ENCODE results near the gene RGL1.

The RGL1 gene

GRCh38 chr1:183932412-183932811, 127.5 kb downstream of the RGL1 start:
- no peak for DNase-seq
- no peak for TF ChIP-seq POLR2A (IDR thresholded peaks at IDR 0.05; ENCODE audit: low read length)
- TF ChIP-seq GATA1 (IDR thresholded peaks at IDR 0.05; ENCODE audit: low read depth, low read length) = no peak

- TF ChIP-seq POLR2A (IDR thresholded peaks at IDR 0.05; ENCODE audit: low read length) (no peak), GATA1 (IDR thresholded peaks at IDR 0.05; ENCODE audit: low read depth, low read length) (no peak)
- DNase-seq = no peak
These were observed 128.7 kb downstream of the RGL1 start for GRCh38 chr1:183933528-183934179.

- TF ChIP-seq GATA1 (IDR thresholded peaks at IDR 0.05; ENCODE audit: low read depth, low read length) (no peak), POLR2A (IDR thresholded peaks at IDR 0.05; ENCODE audit: low read length) (no peak)
- DNase-seq = no peak
These were observed 129.4 kb downstream of the RGL1 start for GRCh38 chr1:183934314-183934713.

GRCh38 chr1:183936009-183936408, 131.1 kb downstream of the RGL1 start:
- TF ChIP-seq POLR2A (IDR thresholded peaks at IDR 0.05; ENCODE audit: low read length) (no peak), GATA1 (IDR thresholded peaks at IDR 0.05; ENCODE audit: low read depth, low read length) (no peak)

GRCh38 chr1:183936791-183937190, 131.9 kb downstream of the RGL1 start:
- TF ChIP-seq POLR2A (IDR thresholded peaks at IDR 0.05; ENCODE audit: low read length) (no peak), GATA1 (IDR thresholded peaks at IDR 0.05; ENCODE audit: low read depth, low read length) (no peak)
- no peak for DNase-seq

More at GRCh38 chr1:183936009-183936408, 131.1 kb downstream of the RGL1 start:
- no peak for DNase-seq

GRCh38 chr1:183937611-183938010, 132.7 kb downstream of the RGL1 start:
- DNase-seq = no peak
- TF ChIP-seq POLR2A (IDR thresholded peaks at IDR 0.05; ENCODE audit: low read length) = no peak
- no peak for TF ChIP-seq GATA1 (IDR thresholded peaks at IDR 0.05; ENCODE audit: low read depth, low read length)

GRCh38 chr1:183941001-183941400, 136.1 kb downstream of the RGL1 start:
- no peak for TF ChIP-seq GATA1 (IDR thresholded peaks at IDR 0.05; ENCODE audit: low read depth, low read length)
- TF ChIP-seq POLR2A (IDR thresholded peaks at IDR 0.05; ENCODE audit: low read length) = no peak

GRCh38 chr1:183942933-183943693, 138.2 kb downstream of the RGL1 start:
- TF ChIP-seq POLR2A (IDR thresholded peaks at IDR 0.05; ENCODE audit: low read length) (no peak), GATA1 (IDR thresholded peaks at IDR 0.05; ENCODE audit: low read depth, low read length) (no peak)
- peak in 1 of 2 experiments; percentile 3 for DNase-seq

More at GRCh38 chr1:183941001-183941400, 136.1 kb downstream of the RGL1 start:
- DNase-seq = no peak

GRCh38 chr1:183945428-183946319, 140.8 kb downstream of the RGL1 start:
- TF ChIP-seq POLR2A (IDR thresholded peaks at IDR 0.05; ENCODE audit: low read length) (no peak), GATA1 (IDR thresholded peaks at IDR 0.05; ENCODE audit: low read depth, low read length) (no peak)

GRCh38 chr1:183946320-183946613, 141.3 kb downstream of the RGL1 start:
- no peak for DNase-seq
- TF ChIP-seq GATA1 (IDR thresholded peaks at IDR 0.05; ENCODE audit: low read depth, low read length) (no peak), POLR2A (IDR thresholded peaks at IDR 0.05; ENCODE audit: low read length) (no peak)

More at GRCh38 chr1:183945428-183946319, 140.8 kb downstream of the RGL1 start:
- DNase-seq = no peak

- no peak for TF ChIP-seq POLR2A (IDR thresholded peaks at IDR 0.05; ENCODE audit: low read length)
- TF ChIP-seq GATA1 (IDR thresholded peaks at IDR 0.05; ENCODE audit: low read depth, low read length) = no peak
- DNase-seq = no peak
These were observed 143.1 kb downstream of the RGL1 start for GRCh38 chr1:183947988-183948387.

GRCh38 chr1:183952101-183952500, 147.2 kb downstream of the RGL1 start:
- DNase-seq = no peak
- TF ChIP-seq GATA1 (IDR thresholded peaks at IDR 0.05; ENCODE audit: low read depth, low read length) (no peak), POLR2A (IDR thresholded peaks at IDR 0.05; ENCODE audit: low read length) (no peak)

GRCh38 chr1:183953031-183953430, 148.1 kb downstream of the RGL1 start:
- no peak for TF ChIP-seq GATA1 (IDR thresholded peaks at IDR 0.05; ENCODE audit: low read depth, low read length)
- TF ChIP-seq POLR2A (IDR thresholded peaks at IDR 0.05; ENCODE audit: low read length) = no peak
- no peak for DNase-seq

- DNase-seq = no peak
- TF ChIP-seq GATA1 (IDR thresholded peaks at IDR 0.05; ENCODE audit: low read depth, low read length) (no peak), POLR2A (IDR thresholded peaks at IDR 0.05; ENCODE audit: low read length) (no peak)
These were observed 149.6 kb downstream of the RGL1 start for GRCh38 chr1:183954496-183954895.

Measured in erythroblast (primary cell).